ENCODE measurements around the gene NRROS. TPM values are rescaled to one million over a fixed set of nuclear protein-coding genes. Genes with fewer than 3 reads are reported as not detected.

Gene NRROS
- total and polyA plus RNA-seq, 2 of the 4 experiments (the other 2 are of a cell fraction), result 0.10 TPM; not detected in 1

DNA sequence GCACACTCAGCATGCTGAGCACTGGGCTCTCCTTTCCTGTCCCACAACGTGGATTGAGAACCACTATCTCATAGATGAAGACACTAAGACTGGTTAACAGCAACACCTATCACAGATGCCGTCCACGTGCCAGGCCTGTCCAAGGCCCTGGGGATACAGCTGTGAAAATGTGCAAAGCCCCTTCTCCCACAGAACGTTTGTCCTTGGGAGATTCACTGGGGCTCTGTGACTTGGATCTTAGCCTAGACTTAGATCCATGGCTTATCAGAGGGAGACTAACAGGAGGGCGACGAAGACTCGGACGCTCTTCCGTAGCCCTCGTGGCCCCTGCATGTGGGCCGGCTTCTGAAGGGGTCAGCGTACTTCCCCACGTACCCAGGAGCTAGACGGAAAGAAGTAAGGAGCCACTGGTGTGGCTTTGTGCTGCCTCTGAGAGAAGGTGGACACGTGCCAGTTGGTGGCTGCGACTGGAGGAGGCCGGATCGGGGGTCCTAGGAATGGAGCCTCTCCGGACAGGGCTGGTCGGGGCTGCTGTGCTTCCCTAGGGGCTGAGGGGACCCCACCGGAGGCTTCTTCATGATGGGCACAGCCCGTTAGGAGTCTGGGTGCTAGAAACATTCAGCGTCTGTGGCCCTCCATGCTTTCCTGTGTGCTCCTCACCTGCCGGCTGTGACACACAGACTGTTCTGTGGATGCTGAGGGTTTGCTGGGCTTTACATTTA, 964 bp downstream of the NRROS start:
- ChIA-PET CTCF (no interaction called here), POLR2A (ENCODE audit: unreplicated experiment) (no interaction called here)
- H2AK5ac ChIP-seq (ENCODE audit: low read depth, low read length), result no peak overlapping the region
- H3K9me3 ChIP-seq (ENCODE audit: control insufficient read depth, insufficient read depth, low read length), result no peaks in the 10 kb centered on the region
- ATAC-seq (ENCODE audit: low read depth), result no peak
- no peaks in the 10 kb centered on the region for H3K79me1 ChIP-seq (ENCODE audit: low read depth in 1 of 2, low read length in 2 of 2)
- TF ChIP-seq RCOR1 (IDR thresholded peaks at IDR 0.05; ENCODE audit: insufficient replicate concordance, low read length), result no peak
- no peak for TF ChIP-seq CHD1 (IDR thresholded peaks at IDR 0.05; ENCODE audit: low read depth, low read length)
- TF ChIP-seq MAZ (IDR thresholded peaks at IDR 0.05; ENCODE audit: borderline replicate concordance, low read depth, low read length), result no peak
- TF ChIP-seq, protein P1, sequence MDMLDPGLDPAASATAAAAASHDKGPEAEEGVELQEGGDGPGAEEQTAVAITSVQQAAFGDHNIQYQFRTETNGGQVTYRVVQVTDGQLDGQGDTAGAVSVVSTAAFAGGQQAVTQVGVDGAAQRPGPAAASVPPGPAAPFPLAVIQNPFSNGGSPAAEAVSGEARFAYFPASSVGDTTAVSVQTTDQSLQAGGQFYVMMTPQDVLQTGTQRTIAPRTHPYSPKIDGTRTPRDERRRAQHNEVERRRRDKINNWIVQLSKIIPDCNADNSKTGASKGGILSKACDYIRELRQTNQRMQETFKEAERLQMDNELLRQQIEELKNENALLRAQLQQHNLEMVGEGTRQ (IDR thresholded peaks at IDR 0.05; ENCODE audit: low read depth, low read length), result no peak
- no peak for TF ChIP-seq CEBPB (IDR thresholded peaks at IDR 0.05; ENCODE audit: low read depth, low read length)
- no peak for TF ChIP-seq POLR2A (IDR thresholded peaks at IDR 0.05; ENCODE audit: low read depth, low read length)
- no peak for TF ChIP-seq RFX5 (IDR thresholded peaks at IDR 0.05; ENCODE audit: low read depth, low read length)
- TF ChIP-seq, protein P2, sequence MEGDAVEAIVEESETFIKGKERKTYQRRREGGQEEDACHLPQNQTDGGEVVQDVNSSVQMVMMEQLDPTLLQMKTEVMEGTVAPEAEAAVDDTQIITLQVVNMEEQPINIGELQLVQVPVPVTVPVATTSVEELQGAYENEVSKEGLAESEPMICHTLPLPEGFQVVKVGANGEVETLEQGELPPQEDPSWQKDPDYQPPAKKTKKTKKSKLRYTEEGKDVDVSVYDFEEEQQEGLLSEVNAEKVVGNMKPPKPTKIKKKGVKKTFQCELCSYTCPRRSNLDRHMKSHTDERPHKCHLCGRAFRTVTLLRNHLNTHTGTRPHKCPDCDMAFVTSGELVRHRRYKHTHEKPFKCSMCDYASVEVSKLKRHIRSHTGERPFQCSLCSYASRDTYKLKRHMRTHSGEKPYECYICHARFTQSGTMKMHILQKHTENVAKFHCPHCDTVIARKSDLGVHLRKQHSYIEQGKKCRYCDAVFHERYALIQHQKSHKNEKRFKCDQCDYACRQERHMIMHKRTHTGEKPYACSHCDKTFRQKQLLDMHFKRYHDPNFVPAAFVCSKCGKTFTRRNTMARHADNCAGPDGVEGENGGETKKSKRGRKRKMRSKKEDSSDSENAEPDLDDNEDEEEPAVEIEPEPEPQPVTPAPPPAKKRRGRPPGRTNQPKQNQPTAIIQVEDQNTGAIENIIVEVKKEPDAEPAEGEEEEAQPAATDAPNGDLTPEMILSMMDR (conservative IDR thresholded peaks at IDR 0.05; ENCODE audit: low read depth, low read length), result no peak
- no peak for TF ChIP-seq SMC3 (IDR thresholded peaks at IDR 0.05; ENCODE audit: low read depth, low read length)
- no peak for TF ChIP-seq MAFK (IDR thresholded peaks at IDR 0.05; ENCODE audit: low read depth, low read length)
- TF ChIP-seq BHLHE40 (IDR thresholded peaks at IDR 0.05; ENCODE audit: low read depth, low read length), result no peak
- no peak for TF ChIP-seq FOS (IDR thresholded peaks at IDR 0.05; ENCODE audit: low read depth, low read length)
- TF ChIP-seq, protein P3, sequence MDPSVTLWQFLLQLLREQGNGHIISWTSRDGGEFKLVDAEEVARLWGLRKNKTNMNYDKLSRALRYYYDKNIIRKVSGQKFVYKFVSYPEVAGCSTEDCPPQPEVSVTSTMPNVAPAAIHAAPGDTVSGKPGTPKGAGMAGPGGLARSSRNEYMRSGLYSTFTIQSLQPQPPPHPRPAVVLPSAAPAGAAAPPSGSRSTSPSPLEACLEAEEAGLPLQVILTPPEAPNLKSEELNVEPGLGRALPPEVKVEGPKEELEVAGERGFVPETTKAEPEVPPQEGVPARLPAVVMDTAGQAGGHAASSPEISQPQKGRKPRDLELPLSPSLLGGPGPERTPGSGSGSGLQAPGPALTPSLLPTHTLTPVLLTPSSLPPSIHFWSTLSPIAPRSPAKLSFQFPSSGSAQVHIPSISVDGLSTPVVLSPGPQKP (IDR thresholded peaks at IDR 0.05; ENCODE audit: borderline replicate concordance, low read depth, low read length), result no peak
- TF ChIP-seq NFE2L2 (IDR thresholded peaks at IDR 0.05; ENCODE audit: low read depth, low read length), result no peak
- no peak for TF ChIP-seq RAD21 (IDR thresholded peaks at IDR 0.05; ENCODE audit: low read length)
- TF ChIP-seq MXI1 (IDR thresholded peaks at IDR 0.05; ENCODE audit: borderline replicate concordance, low read depth, low read length), result no peak
- no peak overlapping the region for H2BK20ac ChIP-seq (ENCODE audit: low read depth, low read length)
- DNase-seq, result no peak
- H3K23ac ChIP-seq (ENCODE audit: low read depth, low read length), result no peak overlapping the region
- H4K20me1 ChIP-seq (ENCODE audit: insufficient read depth, low read length), result no peaks in the 10 kb centered on the region
- 0 out of 2 replicates have a peak, but pooled peaks cover 2% of the 10 kb centered on the region for H3K4me1 ChIP-seq (ENCODE audit: control insufficient read depth, insufficient read depth, low read length)
- no peak overlapping the region for H3K4me2 ChIP-seq (ENCODE audit: low read depth, low read length)
- H3K27ac ChIP-seq (ENCODE audit: insufficient read depth, low read length), result no peak overlapping the region
- H3K18ac ChIP-seq (ENCODE audit: low read depth, low read length), result no peak overlapping the region
- in situ Hi-C loops (cut with MboI; ENCODE audit: low sequenced_read_pairs) (no loop called here), intact Hi-C loops (cut with micrococcal nuclease) (no loop called here), dilution Hi-C loops (cut with HindIII; ENCODE audit: low sequenced_read_pairs, unreplicated experiment) (no loop called here)
- no peak overlapping the region for H4K8ac ChIP-seq (ENCODE audit: low read depth in 2 of 2, low read length in 2 of 2)
- no peak overlapping the region for H2BK120ac ChIP-seq (ENCODE audit: low read depth, low read length)
- peak overlapping the region; percentile 85 for H2AFZ ChIP-seq (replicated peaks; ENCODE audit: low read length, poor library complexity)
- H2BK5ac ChIP-seq (ENCODE audit: low read depth, low read length, poor library complexity, severe bottlenecking), result no peak overlapping the region
- no peaks in the 10 kb centered on the region for H3K36me3 ChIP-seq (ENCODE audit: control insufficient read depth, insufficient read depth, low read length)
- H4K5ac ChIP-seq (ENCODE audit: low read depth, low read length), result no peak overlapping the region
- no TSS peak for BruUV-seq (replicated peaks)
- H2BK15ac ChIP-seq (ENCODE audit: low read depth, low read length), result no peak overlapping the region
- no peaks in the 10 kb centered on the region for H3K9me1 ChIP-seq (ENCODE audit: insufficient read depth, low read length)
- peaks cover 55% of the 10 kb centered on the region for H3K27me3 ChIP-seq (ENCODE audit: control insufficient read depth, insufficient read depth, low read length)
- no peak overlapping the region for H3K4ac ChIP-seq (ENCODE audit: low read depth, low read length)
- no peak overlapping the region for H3K14ac ChIP-seq (replicated peaks; ENCODE audit: low read depth, low read length)
- no peak overlapping the region for H2AK9ac ChIP-seq (replicated peaks; ENCODE audit: low read depth, low read length, poor library complexity)
- H3K9ac ChIP-seq (ENCODE audit: low read depth, low read length), result no peak overlapping the region
- no peak overlapping the region for H3K56ac ChIP-seq (ENCODE audit: extremely low read depth, insufficient read depth, low read length)
- no peak overlapping the region for H4K91ac ChIP-seq (ENCODE audit: insufficient read depth, low read depth, low read length)
- no peak overlapping the region for H3K4me3 ChIP-seq (ENCODE audit: insufficient read depth, low read depth, low read length)
- WGBS, 2 experiments (ENCODE audit: extremely low coverage in 2 of 2, insufficient read length in 1 of 2), result 91% methylated on average over 13 of the region's 24 CpGs; no CpG with 5 or more reads in 1 of the 2 experiments

All from IMR-90 (cell line).